Limb (tissue), 2 donors: ENCODE data around the gene TPD52L1.
"Not testable (repeated sequence)": the region's sequence is repeated elsewhere in the genome, so short reads cannot be mapped to it uniquely, and the experiment has no call there.

Experiments
- DNase-seq, 2 donors: peaks; one replicate each; pipeline ENCODE4 v3.0.0-alpha.2; 2016; ENCODE audit errors: extremely low spot score in 2 of 2

The TPD52L1 gene, protein sequence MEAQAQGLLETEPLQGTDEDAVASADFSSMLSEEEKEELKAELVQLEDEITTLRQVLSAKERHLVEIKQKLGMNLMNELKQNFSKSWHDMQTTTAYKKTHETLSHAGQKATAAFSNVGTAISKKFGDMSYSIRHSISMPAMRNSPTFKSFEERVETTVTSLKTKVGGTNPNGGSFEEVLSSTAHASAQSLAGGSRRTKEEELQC

DNA sequence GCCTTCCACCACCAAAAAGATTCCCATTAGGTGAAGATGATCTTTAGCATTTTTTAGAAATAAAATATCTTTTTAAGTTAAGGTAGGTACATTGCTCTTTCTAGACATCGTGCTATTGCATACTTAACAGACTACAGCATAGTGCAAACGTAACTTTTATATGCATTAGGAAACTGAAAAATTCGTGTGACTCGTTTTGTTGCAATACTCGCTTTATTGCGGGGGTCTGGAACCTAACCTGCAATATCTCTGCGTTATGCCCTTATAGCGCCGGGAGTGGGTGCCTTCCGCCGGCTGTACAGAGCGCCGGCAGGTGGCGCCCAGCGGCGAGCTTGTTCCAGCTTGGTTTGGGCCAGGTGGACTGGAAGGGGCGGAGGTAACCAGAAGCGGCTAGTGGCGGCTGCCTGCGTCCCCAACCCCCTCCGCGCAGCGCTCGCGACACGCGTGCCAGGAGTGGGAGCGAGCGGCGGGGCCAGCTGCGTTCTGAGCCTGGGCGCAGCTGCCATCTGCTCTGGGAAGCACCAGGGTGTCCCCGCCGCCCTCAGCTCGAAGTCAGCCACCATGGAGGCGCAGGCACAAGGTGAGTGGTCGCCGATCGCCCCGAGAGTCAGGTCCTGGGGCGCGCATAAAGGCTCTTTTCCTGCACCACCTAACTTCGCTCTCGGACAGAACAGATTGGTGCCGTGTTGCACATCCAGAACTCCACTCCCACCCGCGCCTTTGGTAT lies at the start of gene TPD52L1:
TSS of gene TPD52L1 (plus strand) at position 383 of the 727 bp plus-strand sequence. CDS start at position 562, 179 bp downstream.
- peak; percentile 79 to 86 for DNase-seq

DNA sequence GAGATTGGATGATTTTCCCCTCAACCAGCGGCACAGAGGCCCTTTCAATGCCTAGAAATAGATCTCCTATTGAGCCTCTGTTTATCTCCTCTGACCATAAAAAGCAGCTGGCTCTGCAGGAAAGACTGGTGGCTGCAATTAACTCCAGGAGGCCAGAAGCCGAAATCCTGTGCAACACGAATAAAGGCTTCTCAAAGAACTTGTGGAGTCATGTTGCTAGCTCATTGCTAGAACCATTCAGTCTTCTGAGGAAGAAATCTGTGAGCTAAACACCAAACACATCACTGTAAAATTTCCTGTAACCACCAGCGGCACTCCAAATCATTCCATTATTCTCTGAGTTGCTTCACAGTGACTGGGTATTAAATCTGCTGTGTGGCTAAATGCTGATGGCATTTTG lies 49.1 kb upstream of the TPD52L1 start:
- DNase-seq = no peak

DNA sequence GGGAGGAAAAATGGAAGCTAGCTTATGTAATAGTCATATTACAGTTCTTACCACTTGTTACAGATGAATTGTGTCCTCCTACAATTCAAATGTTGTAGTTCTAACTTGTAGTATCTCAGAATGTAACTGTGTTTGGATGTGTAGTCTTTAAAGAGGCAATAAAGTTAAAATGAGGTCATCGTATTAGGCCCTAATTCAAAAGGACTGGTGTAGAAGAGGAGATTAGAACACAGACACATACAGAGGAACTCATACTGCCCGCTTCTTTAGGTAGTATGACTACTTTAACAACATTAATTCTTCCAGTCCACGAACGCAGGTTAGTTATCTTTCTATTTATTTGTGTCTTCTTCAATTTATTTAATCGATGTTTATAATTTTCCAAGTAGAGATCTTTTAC lies 46.5 kb upstream of the TPD52L1 start:
- no peak for DNase-seq

DNA sequence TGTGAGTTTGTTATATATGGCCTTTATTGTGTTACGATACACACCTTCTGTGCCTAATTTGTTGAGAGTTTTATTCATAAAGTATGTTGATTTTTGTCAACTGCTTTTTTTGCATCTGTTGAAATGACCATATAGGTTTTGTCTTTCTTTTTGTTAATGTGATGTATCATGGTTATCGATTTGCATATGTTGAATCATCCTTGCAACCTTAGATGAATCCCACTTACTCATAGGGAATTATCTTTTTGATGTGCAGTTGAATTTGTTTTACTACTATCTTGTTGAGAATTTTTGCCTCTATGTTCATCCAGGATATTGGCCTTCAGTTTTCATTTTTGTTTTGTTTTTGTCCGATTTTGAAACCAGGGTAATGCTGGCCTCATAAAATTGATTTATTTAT lies 45.7 kb upstream of the TPD52L1 start:
- DNase-seq = no peak

DNA sequence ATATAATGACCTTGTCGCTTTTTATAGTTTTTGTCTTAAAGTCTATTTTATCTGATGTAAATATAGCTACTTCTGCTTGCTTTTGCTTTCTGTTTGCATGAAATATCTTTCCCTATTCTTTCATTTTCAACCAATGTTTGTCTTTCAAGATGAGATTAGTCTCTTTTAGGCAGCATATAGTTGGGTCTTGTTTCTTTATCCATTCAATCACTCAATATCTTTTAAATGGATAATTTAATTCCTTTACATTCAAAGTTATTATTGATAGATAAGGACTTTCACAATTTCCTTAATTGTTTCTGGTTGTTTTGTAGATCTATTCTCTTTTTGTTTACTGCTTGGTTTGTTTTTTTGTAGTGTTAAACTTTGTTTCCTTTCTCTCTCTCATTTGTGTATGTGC lies 43.5 kb upstream of the TPD52L1 start:
- DNase-seq = no peak

DNA sequence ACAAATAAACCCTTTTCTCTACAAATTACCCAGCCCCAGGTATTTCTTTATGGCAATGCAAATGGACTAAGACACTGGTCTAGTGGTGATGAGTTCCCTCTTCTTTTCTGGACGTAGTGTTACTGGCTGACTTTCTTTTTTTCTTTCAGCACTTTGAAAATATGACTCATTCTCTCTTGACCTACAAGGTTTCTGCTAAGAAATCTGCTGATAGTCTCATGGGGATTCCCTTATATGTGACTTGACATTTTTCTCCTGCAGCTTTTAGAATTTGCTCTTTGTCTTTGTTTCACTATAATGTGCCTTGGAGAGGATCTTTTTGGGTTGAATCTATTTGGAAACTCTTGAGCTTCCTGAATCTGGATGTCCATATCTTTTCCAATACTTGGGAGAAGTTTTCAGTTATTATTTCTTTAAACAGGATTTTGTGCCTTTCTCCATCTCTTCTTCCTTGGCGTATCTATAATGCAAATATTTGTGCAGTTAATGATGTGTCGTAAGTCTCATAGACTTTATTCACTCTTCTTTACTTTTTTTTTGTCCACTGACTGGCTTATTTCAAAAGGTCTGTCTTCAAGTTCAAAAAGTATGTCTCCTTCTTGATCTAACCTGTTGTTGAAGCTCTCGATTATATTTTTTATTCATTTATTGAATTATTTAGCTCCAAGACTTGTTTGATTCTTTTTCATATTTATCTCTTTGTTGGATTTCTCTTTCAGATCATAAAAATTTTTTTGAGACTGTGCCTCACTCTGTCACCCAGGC lies 42.2 kb upstream of the TPD52L1 start:
- DNase-seq = no peak

DNA sequence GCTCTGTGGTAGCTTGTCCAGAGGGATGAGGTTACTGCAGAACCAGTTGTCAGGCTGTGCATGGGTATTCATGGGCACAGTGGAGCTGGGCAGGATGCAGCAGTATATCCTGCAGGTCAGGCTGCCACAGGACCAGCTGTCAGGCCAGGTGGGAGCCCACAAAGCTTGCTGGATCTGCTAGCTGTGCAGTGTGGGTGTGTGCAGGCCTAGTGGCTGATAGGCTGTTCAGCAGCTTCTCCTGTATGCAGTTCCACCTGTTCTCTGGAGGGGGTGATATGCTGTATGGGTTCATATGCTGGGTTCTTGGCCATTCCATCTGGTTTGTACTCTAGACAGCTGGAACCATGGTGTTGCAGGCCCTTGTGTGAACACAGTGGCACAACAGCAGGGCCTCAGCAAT lies 40.6 kb upstream of the TPD52L1 start:
- no peak for DNase-seq

DNA sequence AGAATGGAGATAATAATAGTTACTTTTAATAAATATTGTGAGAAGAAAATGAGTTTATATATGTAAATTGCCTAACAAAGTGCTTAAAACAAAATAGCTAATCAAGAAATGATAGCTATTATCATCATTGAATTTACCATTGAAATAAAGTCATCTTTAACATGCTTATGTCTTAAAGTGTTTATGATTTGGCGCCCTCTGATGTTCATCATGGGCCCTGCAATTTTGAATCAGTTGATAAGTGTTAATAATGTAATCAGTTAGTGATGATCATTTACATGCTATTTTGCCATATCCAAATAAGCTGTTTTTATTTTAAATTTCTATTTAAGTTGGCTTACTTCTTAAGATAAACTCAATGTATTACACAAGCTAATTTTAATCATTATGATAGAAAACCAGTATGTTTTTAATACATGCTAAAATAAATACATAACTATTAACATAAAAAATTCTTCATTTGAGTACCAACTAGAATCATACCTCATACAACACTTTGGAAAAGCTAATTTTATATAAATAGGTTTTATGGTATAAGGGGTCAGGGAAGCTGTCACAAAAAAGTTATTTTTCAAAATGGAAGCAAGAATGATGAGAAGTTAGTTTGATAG lies 39.2 kb upstream of the TPD52L1 start:
- peak in 1 of 2 donors; percentile 35 for DNase-seq

DNA sequence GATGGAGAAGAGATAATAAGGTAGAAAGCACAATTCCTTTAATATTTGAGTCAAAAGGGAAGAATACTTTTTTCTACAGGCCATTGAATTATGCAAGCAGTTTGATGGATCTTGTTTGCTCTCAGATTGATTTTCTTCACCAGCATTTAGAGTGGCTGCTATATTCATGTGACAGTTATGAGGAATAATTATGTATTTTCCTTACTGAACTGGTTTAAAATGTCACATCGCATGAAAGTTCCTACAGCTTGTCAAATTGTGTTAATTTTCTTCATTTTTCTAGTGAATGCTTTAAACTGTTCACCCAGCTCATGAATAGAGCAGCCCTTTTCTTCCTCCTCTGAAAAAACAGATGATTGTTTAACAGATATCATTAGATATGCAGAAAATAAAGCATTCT lies 37.4 kb upstream of the TPD52L1 start:
- no peak for DNase-seq

DNA sequence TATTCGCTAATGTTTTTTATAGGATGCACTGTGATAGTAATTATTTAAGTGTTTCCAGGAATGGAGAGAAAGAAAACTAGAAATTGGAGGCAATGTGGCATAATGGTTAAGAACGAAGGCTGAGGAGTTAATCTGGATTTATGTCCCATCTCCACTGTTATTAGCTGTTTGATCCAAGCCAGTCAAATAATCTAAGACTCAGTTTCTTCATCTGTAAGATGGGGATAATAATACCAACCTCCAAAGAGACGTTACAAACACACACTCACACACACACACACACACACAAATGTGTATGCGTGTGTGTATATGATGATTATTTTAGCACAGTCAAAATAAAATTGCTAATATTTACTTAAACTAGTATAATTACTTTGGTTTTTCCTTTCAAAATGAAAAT lies 36.9 kb upstream of the TPD52L1 start:
- no peak for DNase-seq

DNA sequence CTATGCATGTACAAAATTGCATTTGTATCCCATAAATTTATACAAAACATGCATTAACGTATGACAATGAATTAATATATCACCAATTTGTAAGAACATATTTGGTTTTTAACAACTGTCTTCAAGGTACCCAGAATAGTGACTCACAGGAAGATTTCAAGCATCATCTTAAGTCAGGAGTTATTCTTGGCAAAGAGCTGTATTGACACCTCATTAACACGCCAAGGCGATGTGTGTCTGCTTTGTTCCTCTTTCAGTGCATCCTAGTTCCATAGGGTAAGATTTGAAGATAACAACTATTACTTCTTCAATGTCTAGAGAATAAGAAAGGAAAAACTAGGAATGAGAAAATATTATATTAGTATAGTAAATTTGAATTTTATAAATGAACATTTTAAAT lies 35.8 kb upstream of the TPD52L1 start:
- no peak for DNase-seq

DNA sequence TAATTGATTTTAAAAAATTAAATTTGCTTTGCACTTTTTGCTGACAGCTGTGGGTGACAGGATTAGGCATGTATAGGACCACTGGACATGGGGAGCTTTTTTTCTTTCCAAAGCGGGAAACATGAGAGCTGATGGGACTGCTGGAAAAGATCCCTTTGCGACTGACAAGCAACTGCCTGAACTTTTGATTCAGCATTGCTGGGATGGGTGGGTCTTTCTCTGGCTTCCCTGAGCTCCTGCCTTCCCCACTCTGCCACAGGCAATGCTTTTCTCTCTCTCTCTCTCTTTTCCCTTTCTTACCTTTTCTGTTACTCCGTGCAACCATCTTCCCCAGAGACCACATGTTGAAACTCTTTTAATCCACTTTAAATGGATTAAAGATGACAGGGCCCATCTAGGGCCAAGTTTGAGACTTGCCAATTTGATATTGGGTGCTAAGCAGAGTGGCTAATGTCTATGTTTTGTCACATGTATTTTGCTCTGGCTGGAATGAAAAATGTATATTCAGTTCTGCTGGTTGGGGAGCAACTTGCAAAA lies 33.5 kb upstream of the TPD52L1 start:
- no peak for DNase-seq

DNA sequence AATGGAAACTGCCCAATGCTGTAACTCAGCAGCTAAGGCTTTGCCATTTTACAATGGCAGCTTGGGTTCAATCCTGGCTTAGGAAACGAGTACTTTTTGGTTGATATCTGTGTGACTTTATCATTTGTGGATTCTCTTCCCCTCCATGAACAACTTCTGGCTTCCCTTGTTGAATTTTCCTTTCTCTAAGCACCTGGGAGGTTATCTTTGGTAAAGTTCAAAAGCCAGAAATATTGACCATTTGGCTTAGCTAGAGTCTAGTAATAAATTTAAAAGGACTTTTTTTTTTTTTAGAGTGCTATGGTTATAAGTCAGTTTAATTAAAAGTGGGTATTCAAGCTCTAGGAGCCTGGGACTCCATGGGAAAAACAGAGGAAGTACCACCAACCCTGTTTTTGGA lies 31.7 kb upstream of the TPD52L1 start:
- no peak for DNase-seq

DNA sequence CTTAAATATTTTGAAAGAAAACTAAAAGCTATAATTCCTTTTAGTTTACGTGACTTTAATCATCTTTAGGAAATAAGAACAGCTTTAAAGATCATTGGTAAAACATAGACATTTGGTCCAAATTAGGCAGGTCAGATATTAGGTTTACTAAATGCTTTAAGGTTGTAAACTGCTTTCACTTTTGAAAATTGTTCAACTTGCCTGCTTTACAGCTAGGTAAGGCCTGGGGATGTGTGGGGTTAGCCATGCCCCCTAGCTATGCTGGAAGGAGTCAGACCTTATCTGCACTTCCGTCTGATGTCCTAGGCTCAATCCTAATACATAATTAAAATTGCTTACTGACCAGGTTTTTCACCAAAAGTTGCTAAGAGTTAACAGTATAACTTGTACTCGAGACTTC lies 30.5 kb upstream of the TPD52L1 start:
- no peak for DNase-seq

DNA sequence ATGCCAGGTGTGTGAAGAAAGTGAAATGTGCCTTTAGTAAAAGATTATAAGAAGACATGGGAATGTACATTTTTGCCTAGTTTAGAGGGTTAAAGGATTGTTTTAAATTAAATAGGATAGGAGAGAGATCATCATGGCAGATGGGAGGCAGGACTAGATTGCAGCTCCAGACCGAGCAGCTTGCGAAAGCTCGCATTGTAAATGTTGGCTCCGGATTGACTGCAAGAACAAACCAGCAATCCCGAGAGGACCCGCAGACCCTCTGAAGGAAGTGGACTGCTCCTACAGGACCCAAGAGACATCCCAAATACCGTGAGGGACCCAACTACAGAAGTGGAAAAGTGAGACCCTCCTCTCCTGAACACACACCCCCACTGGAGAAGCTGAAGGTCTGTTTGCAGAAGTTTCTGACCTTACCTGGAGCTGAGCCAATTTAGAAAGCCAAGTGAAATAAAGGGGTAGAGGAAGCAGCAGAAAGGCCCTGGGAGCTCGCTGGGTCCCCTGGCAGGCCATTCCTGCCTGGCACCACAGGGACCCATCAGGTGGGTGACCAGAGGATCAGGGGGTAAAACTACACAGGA lies 30.0 kb upstream of the TPD52L1 start:
- DNase-seq = no peak

DNA sequence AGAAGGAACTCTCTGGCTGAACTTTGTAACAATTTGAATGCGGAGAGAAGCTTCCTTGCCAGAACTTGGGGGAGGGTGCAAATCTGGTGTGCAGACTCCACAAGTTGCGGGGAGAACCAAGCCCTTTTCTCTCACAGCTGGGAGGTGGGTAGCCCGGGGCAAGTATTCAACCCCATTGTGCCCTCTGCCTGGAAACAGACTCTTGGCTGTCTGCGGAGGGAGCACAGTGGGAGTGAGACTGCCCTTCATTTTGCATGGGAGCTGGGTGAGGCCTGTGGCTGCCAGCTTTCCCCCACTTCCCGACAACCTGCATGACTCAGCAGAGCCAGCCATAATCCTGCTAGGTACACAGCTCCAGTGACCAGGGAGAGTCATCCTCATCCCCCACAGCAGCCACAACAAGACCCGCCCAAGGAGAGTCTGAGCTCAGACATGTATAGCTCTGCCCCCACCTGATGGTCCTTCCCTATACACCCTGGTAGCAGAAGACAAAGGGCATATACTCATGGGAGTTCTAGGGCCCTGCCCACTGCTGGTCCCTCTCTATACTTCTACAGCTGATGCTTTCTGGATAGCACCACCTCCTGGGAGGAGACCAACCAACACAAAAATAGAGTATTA lies 29.4 kb upstream of the TPD52L1 start:
- DNase-seq = no peak

DNA sequence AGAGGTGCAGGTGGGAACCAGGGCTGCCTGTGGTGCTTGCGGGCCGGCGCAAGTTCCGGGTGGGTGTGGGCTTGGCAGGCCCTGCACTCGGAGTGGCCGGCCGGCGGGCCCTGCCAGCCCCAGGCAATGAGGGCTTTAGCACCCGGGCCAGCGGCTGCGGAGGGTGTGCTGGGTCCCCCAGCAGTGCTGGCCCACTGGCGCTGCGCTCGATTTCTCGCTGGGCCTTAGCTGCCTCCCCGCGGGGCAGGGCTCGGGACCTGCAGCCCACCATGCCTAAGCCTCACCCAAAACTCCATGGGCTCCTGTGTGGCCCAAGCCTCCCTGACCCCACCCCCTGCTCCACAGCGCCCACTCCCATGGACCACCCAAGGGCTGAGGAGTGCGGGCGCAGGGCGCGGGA lies 27.7 kb upstream of the TPD52L1 start:
- DNase-seq = not testable (repeated sequence)

DNA sequence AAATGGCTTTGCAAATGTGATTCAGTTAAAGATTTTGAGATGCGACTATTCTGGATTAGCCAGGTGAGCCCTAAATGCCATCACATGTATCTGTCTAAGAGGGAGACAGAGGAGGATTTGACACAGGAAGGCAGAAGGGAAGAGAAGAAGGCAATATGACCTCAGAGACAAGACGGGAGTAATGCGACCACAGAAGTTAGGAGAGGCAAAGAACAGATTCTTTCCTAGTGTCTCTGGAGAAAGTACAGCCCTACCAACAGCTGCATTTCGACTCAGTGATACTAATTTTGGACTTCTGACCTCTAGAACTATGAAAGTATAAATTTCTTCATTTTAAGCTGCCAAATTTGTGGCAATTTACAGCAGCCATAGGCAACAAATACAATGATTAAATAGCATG lies 24.2 kb upstream of the TPD52L1 start:
- DNase-seq = no peak

DNA sequence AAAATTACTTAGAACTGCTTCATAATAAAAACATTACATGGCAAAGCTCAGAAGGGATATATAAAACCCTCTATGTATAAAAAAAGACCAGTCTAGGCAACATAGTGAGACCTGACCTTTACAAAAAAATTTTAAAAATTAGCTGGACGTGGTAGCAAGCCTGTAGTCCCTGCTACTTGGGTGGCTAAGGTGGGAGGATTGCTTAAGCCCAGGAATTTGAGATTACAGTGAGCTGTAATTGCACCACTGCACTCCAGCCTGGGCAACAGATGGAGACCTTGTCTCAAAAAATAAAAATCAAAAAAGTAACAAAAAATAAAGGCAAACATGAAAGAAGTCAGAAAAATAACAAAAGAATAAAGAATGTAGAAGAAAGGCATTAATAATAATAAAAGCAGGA lies 21.5 kb upstream of the TPD52L1 start:
- no peak for DNase-seq

DNA sequence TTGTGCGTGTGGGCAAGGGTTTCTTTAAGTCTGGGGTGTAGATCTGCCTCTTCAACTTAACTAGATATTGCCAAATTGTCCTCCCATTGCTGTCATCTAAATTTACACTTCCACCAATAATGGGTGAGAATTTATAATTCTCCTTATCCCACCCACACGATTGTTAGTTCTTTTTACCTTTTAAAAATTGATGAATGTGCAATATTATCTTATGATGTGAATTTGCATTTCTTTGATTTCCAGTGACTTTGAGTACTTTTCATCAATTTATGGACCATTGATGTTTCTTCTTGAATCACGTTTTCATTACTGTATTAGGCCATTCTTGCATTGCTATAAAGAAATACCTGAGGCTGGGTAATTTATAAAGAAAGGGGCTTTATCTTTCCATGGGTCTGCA lies 17.2 kb upstream of the TPD52L1 start:
- DNase-seq = no peak

DNA sequence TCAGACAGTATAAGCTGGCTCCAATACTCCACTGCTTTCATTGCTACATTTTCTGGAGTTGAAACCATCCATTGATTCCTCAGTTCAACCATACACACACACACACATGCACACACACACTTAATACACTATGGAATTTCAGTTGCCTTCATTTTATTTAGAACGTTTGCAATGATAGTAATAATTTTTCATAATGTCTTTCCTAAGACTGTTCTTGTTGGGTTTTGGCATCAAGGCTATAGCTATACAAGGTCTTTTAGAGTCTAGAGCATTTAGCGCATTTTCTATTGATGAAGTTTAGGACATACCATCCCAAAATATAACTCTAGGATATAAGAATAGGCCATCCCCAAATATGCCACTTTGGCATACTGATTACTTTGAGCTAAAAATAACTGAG lies 15.5 kb upstream of the TPD52L1 start:
- DNase-seq = no peak
